Adrenal gland (tissue), 5 donors: ENCODE measurements around the gene AMPD1.
A peak's percentile ranks its signal among the peaks of the same experiment; 100 is the strongest.

Experiments
- CTCF ChIP-seq, 6 experiments: fragments of 450-650 bp in 4 of 6; fragments of 200-600 bp in 2 of 6; sonication (generic) in 1 of 6; IDR thresholded peaks; 1 replicate in 5 of 6; 2 replicates in 1 of 6; pipeline versions ENCODE4 v1.5.1 to v1.8.0; 2016 to 2021; ENCODE audit warnings: antibody characterized with exemption in 6 of 6, mild to moderate bottlenecking in 2 of 6, moderate library complexity in 1 of 6
- POLR2A ChIP-seq, 2 donors: fragments of 450-650 bp; IDR thresholded peaks; one replicate each; pipeline ENCODE4 v1.6.1; 2017; ENCODE audit warnings: antibody characterized with exemption in 2 of 2, mild to moderate bottlenecking in 2 of 2, moderate library complexity in 1 of 2
- donor health status: DM: no; HTN: no; CAD: no.

GRCh38 chr1:114671011-114671938, 24.1 kb downstream of the AMPD1 start:
- peak in 4 of 6 experiments; percentile 16 to 30 (median 22) for TF ChIP-seq CTCF (IDR thresholded peaks at IDR 0.05)
- no peak for TF ChIP-seq POLR2A (IDR thresholded peaks at IDR 0.05)
